Lower leg skin (tissue), 3 donors: Measurements from ENCODE around the gene PRC1.

Experiments used
- POLR2A ChIP-seq, 2 donors: fragments of 450-650 bp; IDR thresholded peaks; one replicate each; pipeline ENCODE4 v1.6.1; 2016 to 2017; ENCODE audit warnings: antibody characterized with exemption in 2 of 2, mild to moderate bottlenecking in 1 of 2, moderate library complexity in 1 of 2
- TF ChIP-seq, protein P1 (sequence below), 3 donors: fragments of 450-650 bp; IDR thresholded peaks; one replicate each; pipeline ENCODE4 v1.5.1; 2016; ENCODE audit warnings: antibody characterized with exemption in 3 of 3, mild to moderate bottlenecking in 3 of 3, moderate library complexity in 2 of 3

DNA sequence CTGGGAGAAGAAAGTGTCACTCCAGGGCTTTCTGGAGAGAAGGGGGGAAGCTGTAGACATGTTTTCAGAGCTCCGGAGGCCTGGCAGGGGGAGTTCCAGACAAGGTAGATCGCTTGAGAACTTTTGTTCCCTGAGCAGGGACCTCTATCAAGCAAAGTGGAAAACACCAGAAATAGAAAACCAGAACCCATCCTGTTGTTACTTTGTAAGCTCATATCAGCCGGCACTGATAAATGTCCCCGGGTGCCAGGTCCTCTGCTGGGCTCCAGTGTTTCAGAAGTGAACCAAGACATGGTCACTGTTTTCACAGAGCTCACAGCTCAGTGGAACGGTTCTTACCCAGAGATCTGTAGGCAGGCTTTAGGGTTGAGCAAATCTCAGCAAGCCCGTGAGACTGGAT, 75.5 kb downstream of the PRC1 start:
- TF ChIP-seq, protein P1, sequence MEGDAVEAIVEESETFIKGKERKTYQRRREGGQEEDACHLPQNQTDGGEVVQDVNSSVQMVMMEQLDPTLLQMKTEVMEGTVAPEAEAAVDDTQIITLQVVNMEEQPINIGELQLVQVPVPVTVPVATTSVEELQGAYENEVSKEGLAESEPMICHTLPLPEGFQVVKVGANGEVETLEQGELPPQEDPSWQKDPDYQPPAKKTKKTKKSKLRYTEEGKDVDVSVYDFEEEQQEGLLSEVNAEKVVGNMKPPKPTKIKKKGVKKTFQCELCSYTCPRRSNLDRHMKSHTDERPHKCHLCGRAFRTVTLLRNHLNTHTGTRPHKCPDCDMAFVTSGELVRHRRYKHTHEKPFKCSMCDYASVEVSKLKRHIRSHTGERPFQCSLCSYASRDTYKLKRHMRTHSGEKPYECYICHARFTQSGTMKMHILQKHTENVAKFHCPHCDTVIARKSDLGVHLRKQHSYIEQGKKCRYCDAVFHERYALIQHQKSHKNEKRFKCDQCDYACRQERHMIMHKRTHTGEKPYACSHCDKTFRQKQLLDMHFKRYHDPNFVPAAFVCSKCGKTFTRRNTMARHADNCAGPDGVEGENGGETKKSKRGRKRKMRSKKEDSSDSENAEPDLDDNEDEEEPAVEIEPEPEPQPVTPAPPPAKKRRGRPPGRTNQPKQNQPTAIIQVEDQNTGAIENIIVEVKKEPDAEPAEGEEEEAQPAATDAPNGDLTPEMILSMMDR (IDR thresholded peaks at IDR 0.05) = no peak
- TF ChIP-seq POLR2A (IDR thresholded peaks at IDR 0.05) = no peak
